CD4-positive, alpha-beta T cell treated with Interleukin-15 for 1 hour (primary cell): ENCODE measurements around the gene OAS2.
A peak's percentile ranks its signal among the peaks of the same experiment; 100 is the strongest.
"Not testable (repeated sequence)": the region's sequence is repeated elsewhere in the genome, so short reads cannot be mapped to it uniquely, and the experiment has no call there.

Experiments
- DNase-seq: peaks from one replicate; pipeline ENCODE4 v3.0.0-alpha.2; 2020

The OAS2 gene

GRCh38 chr12:112987561-112987960 lies 9.2 kb downstream of the OAS2 start:
- no peak for DNase-seq

- DNase-seq: no peak
Observed at GRCh38 chr12:112988224-112988623, 9.9 kb downstream of the OAS2 start.

GRCh38 chr12:112988823-112989385 lies 10.6 kb downstream of the OAS2 start:
- not testable (repeated sequence) for DNase-seq

- no peak for DNase-seq
Observed at GRCh38 chr12:112989806-112990205, 11.5 kb downstream of the OAS2 start.

GRCh38 chr12:112992541-112993398 lies 14.5 kb downstream of the OAS2 start:
- DNase-seq: peak; percentile 53

GRCh38 chr12:112995008-112995407 lies 16.7 kb downstream of the OAS2 start:
- no peak for DNase-seq

GRCh38 chr12:112996501-112996900 lies 18.2 kb downstream of the OAS2 start:
- DNase-seq: no peak

GRCh38 chr12:112997506-112997905 lies 19.2 kb downstream of the OAS2 start:
- no peak for DNase-seq

GRCh38 chr12:112998987-112999767 lies 20.9 kb downstream of the OAS2 start:
- peak; percentile 25 for DNase-seq

GRCh38 chr12:113000433-113000832 lies 22.1 kb downstream of the OAS2 start:
- no peak for DNase-seq

GRCh38 chr12:113002155-113002554 lies 23.8 kb downstream of the OAS2 start:
- DNase-seq: no peak

GRCh38 chr12:113002676-113003075 lies 24.4 kb downstream of the OAS2 start:
- no peak for DNase-seq

- DNase-seq: no peak
Observed at GRCh38 chr12:113003636-113004035, 25.3 kb downstream of the OAS2 start.

GRCh38 chr12:113005762-113006161 lies 27.4 kb downstream of the OAS2 start:
- no peak for DNase-seq

GRCh38 chr12:113006206-113006605 lies 27.9 kb downstream of the OAS2 start:
- no peak for DNase-seq

GRCh38 chr12:113006641-113007040 lies 28.3 kb downstream of the OAS2 start:
- DNase-seq: no peak

GRCh38 chr12:113007166-113007565 lies 28.8 kb downstream of the OAS2 start:
- DNase-seq: no peak

- DNase-seq: no peak
Observed at GRCh38 chr12:113010701-113011100, 32.4 kb downstream of the OAS2 start.

- DNase-seq: no peak
Observed at GRCh38 chr12:113014565-113014964, 36.2 kb downstream of the OAS2 start.

GRCh38 chr12:113016796-113017195 lies 38.5 kb downstream of the OAS2 start:
- DNase-seq: no peak

- no peak for DNase-seq
Observed at GRCh38 chr12:113019025-113019424, 40.7 kb downstream of the OAS2 start.

GRCh38 chr12:113021500-113021899 lies 43.2 kb downstream of the OAS2 start:
- DNase-seq: no peak

- DNase-seq: no peak
Observed at GRCh38 chr12:113022563-113023297, 44.4 kb downstream of the OAS2 start.
